Measurements from ENCODE around the gene SEPTIN10.

Gene SEPTIN10

GRCh38 chr2:109555346-109555900 is 58.3 kb downstream of the SEPTIN10 start:
- ATAC-seq, result no peak
- TF ChIP-seq ZFP30 (CRISPR knock-in tag; IDR thresholded peaks at IDR 0.05) (no peak), ZC3H10 (CRISPR knock-in tag; IDR thresholded peaks at IDR 0.05) (no peak), ZNF565 (CRISPR knock-in tag; conservative IDR thresholded peaks at IDR 0.05; ENCODE audit: low read depth) (no peak), ZFP3 (CRISPR knock-in tag; IDR thresholded peaks at IDR 0.05) (no peak), CSDC2 (CRISPR knock-in tag; IDR thresholded peaks at IDR 0.05) (no peak), PATZ1 (CRISPR knock-in tag; IDR thresholded peaks at IDR 0.05; ENCODE audit: borderline replicate concordance) (no peak), ARNTL (CRISPR knock-in tag; IDR thresholded peaks at IDR 0.05; ENCODE audit: borderline replicate concordance, low read depth) (no peak), OSR1 (CRISPR knock-in tag; IDR thresholded peaks at IDR 0.05) (no peak), CSRNP3 (CRISPR knock-in tag; IDR thresholded peaks at IDR 0.05) (no peak), BACH2 (CRISPR knock-in tag; IDR thresholded peaks at IDR 0.05; ENCODE audit: borderline replicate concordance) (no peak), ISL1 (CRISPR knock-in tag; IDR thresholded peaks at IDR 0.05) (no peak), GLIS3 (CRISPR knock-in tag; IDR thresholded peaks at IDR 0.05) (no peak), CREB5 (CRISPR knock-in tag; IDR thresholded peaks at IDR 0.05; ENCODE audit: low read depth) (no peak), ZNF8 (CRISPR knock-in tag; IDR thresholded peaks at IDR 0.05) (no peak), TCF4 (CRISPR knock-in tag; IDR thresholded peaks at IDR 0.05; ENCODE audit: borderline replicate concordance) (no peak), PPARA (CRISPR knock-in tag; IDR thresholded peaks at IDR 0.05; ENCODE audit: borderline replicate concordance) (no peak)

- no peak for TF ChIP-seq CSRNP3 (CRISPR knock-in tag; IDR thresholded peaks at IDR 0.05)
- ATAC-seq, result no peak
Observed at GRCh38 chr2:109554758-109555157, 59.0 kb downstream of the SEPTIN10 start.

GRCh38 chr2:109549016-109549590 is 64.7 kb downstream of the SEPTIN10 start:
- ATAC-seq, result no peak
- TF ChIP-seq ZFP3 (CRISPR knock-in tag; IDR thresholded peaks at IDR 0.05) (no peak), OSR1 (CRISPR knock-in tag; IDR thresholded peaks at IDR 0.05) (no peak), CSDC2 (CRISPR knock-in tag; IDR thresholded peaks at IDR 0.05) (no peak), POU6F1 (CRISPR knock-in tag; IDR thresholded peaks at IDR 0.05; ENCODE audit: borderline replicate concordance, low read depth) (no peak), ZC3H10 (CRISPR knock-in tag; IDR thresholded peaks at IDR 0.05) (no peak), SNAI2 (CRISPR knock-in tag; IDR thresholded peaks at IDR 0.05) (no peak), GLIS3 (CRISPR knock-in tag; IDR thresholded peaks at IDR 0.05) (no peak), PPARA (CRISPR knock-in tag; IDR thresholded peaks at IDR 0.05; ENCODE audit: borderline replicate concordance) (no peak), ISL1 (CRISPR knock-in tag; IDR thresholded peaks at IDR 0.05) (no peak), TSHZ2 (CRISPR knock-in tag; IDR thresholded peaks at IDR 0.05) (no peak), TCF4 (CRISPR knock-in tag; IDR thresholded peaks at IDR 0.05; ENCODE audit: borderline replicate concordance) (no peak), ZFP30 (CRISPR knock-in tag; IDR thresholded peaks at IDR 0.05) (no peak), ZNF8 (CRISPR knock-in tag; IDR thresholded peaks at IDR 0.05) (no peak)
